Sigmoid colon (tissue), 7 donors: ENCODE results near the gene SCN10A. TPM values are rescaled to one million over a fixed set of nuclear protein-coding genes. Genes with fewer than 3 reads are reported as not detected.
A peak's percentile ranks its signal among the peaks of the same experiment; 100 is the strongest.

Experiments
- DNase-seq: peaks from one replicate; pipeline ENCODE4 v3.0.0-alpha.2; 2019
- H3K27ac ChIP-seq, 4 donors: fragments of 200-600 bp; sonication (generic); one replicate each; pipeline ENCODE4 v1.5.1; 2016 to 2019; ENCODE audit warnings: mild to moderate bottlenecking in 1 of 4
- H3K27me3 ChIP-seq, 3 donors: fragments of 200-600 bp; sonication (generic); one replicate each; pipeline ENCODE4 v1.5.1; 2019; ENCODE audit warnings: mild to moderate bottlenecking in 1 of 3
- H3K36me3 ChIP-seq, 4 donors: fragments of 200-600 bp; sonication (generic); one replicate each; pipeline ENCODE4 v1.5.1; 2016 to 2019
- H3K4me1 ChIP-seq, 4 donors: fragments of 200-600 bp; sonication (generic); one replicate each; pipeline ENCODE4 v1.5.1; 2017 to 2019
- H3K4me3 ChIP-seq, 4 donors: fragments of 200-600 bp; sonication (generic); one replicate each; pipeline ENCODE4 v1.5.1; 2017 to 2019; ENCODE audit warnings: mild to moderate bottlenecking in 2 of 4, moderate library complexity in 1 of 4
- H3K9me3 ChIP-seq, 4 donors: fragments of 200-600 bp in 3 of 4; sonication (generic) in 3 of 4; one replicate each; pipeline versions ENCODE4 v1.5.1 to v1.6.1; 2013 to 2019
- CTCF ChIP-seq, 4 experiments: fragments of 450-650 bp in 3 of 4; fragments of 200-600 bp in 1 of 4; IDR thresholded peaks; one replicate each; pipeline ENCODE4 v1.5.1; 2016 to 2019; ENCODE audit warnings: antibody characterized with exemption in 4 of 4, mild to moderate bottlenecking in 3 of 4, moderate library complexity in 2 of 4
- EP300 ChIP-seq, 4 donors: sonication (generic); formaldehyde crosslinking; IDR thresholded peaks; one replicate each; pipeline ENCODE4 v1.6.1; 2017; ENCODE audit warnings: antibody characterized with exemption in 4 of 4
- POLR2A ChIP-seq, 2 donors: fragments of 450-650 bp; IDR thresholded peaks; one replicate each; pipeline ENCODE4 v1.6.1; 2016; ENCODE audit warnings: antibody characterized with exemption in 2 of 2, mild to moderate bottlenecking in 2 of 2, moderate library complexity in 2 of 2
- POLR2AphosphoS5 ChIP-seq, 4 donors: sonication (generic); formaldehyde crosslinking; IDR thresholded peaks; one replicate each; pipeline ENCODE4 v1.6.1; 2017; ENCODE audit warnings: antibody characterized with exemption in 4 of 4
- WGBS, 2 donors: extraction: QIAGEN DNeasy Blood & Tissue Kit; methylation state at CpG; one replicate each; pipeline ENCODE4 v1.1.7; 2013; 5-methylcytosine and 5-hydroxymethylcytosine counted together
- intact Hi-C: fragments of 100-400 bp; cut with DNase I; formaldehyde crosslinking; loops from one replicate; pipeline ENCODE4 v1.15.1; 2023
- polyA plus RNA-seq, 3 donors: library from polyadenylated mRNA; stranded (reverse); fragments of 200-250 nt; gene quantifications; one replicate each; pipeline ENCODE4 v1.2.3, GENCODE V29; 2013
- total RNA-seq, 4 donors: library from RNA; depleted of rRNA; stranded (reverse); fragments of >200 nt; gene quantifications; one replicate each; pipeline ENCODE4 v1.1.0, GENCODE V29; 2016
- donor health status: healthy with polysubstance abuse.
- donor health status: Bipolar disorder and iron deficiency.
- donor health status: healthy.

The SCN10A gene
- total and polyA plus RNA-seq, 7 donors = not detected

- DNase-seq = peak; percentile 67
- H3K27me3 ChIP-seq = no peaks in the 10 kb centered on the region
- H3K36me3 ChIP-seq = no peaks in the 10 kb centered on the region
- intact Hi-C loops = no loop called here
- H3K4me3 ChIP-seq = no peak overlapping the region
- H3K4me1 ChIP-seq = peaks cover 0 to 6% (median 0%) of the 10 kb centered on the region in 4 donors
- TF ChIP-seq CTCF (IDR thresholded peaks at IDR 0.05) (no peak), EP300 (IDR thresholded peaks at IDR 0.05) (no peak), POLR2A (IDR thresholded peaks at IDR 0.05) (no peak), POLR2AphosphoS5 (IDR thresholded peaks at IDR 0.05) (no peak)
- WGBS, 2 donors = 7% methylated on average over 8 of the region's 8 CpGs
- H3K27ac ChIP-seq = peak overlapping the region in 1 of 4 donors; percentile 21
- no peaks in the 10 kb centered on the region for H3K9me3 ChIP-seq
These were observed 18.1 kb upstream of the SCN10A start for GRCh38 chr3:38834110-38834509.

- peaks cover 0 to 5% (median 0%) of the 10 kb centered on the region in 4 donors for H3K4me1 ChIP-seq
- no peaks in the 10 kb centered on the region for H3K9me3 ChIP-seq
- H3K4me3 ChIP-seq = no peak overlapping the region
- TF ChIP-seq CTCF (IDR thresholded peaks at IDR 0.05) = no peak
- TF ChIP-seq POLR2A (IDR thresholded peaks at IDR 0.05) = no peak
- TF ChIP-seq EP300 (IDR thresholded peaks at IDR 0.05) = no peak
- H3K27ac ChIP-seq = peak overlapping the region in 1 of 4 donors; percentile 3
- H3K27me3 ChIP-seq = no peaks in the 10 kb centered on the region
- DNase-seq = no peak
- intact Hi-C loops = no loop called here
- 39 to 62% methylated on average over 6 of the region's 6 CpGs for WGBS, 2 donors
- no peaks in the 10 kb centered on the region for H3K36me3 ChIP-seq
These were observed 13.4 kb upstream of the SCN10A start for GRCh38 chr3:38829404-38829803.

GRCh38 chr3:38828681-38829080 lies 12.7 kb upstream of the SCN10A start:
- DNase-seq = no peak
- H3K9me3 ChIP-seq = no peaks in the 10 kb centered on the region
- no peak overlapping the region for H3K27ac ChIP-seq
- 89 to 90% methylated on average over 4 of the region's 4 CpGs for WGBS, 2 donors
- H3K4me1 ChIP-seq = no peaks in the 10 kb centered on the region
- intact Hi-C loops = no loop called here
- no peak for TF ChIP-seq POLR2A (IDR thresholded peaks at IDR 0.05)
- no peak for TF ChIP-seq EP300 (IDR thresholded peaks at IDR 0.05)
- TF ChIP-seq CTCF (IDR thresholded peaks at IDR 0.05) = no peak
- no peak for TF ChIP-seq POLR2AphosphoS5 (IDR thresholded peaks at IDR 0.05)
- no peaks in the 10 kb centered on the region for H3K36me3 ChIP-seq
- H3K27me3 ChIP-seq = no peaks in the 10 kb centered on the region
- no peak overlapping the region for H3K4me3 ChIP-seq

GRCh38 chr3:38827791-38828190 lies 11.8 kb upstream of the SCN10A start:
- no peak for DNase-seq
- Histone ChIP-seq H3K36me3 (no peaks in the 10 kb centered on the region), H3K4me1 (no peaks in the 10 kb centered on the region), H3K27ac (no peak overlapping the region), H3K9me3 (no peaks in the 10 kb centered on the region), H3K4me3 (no peak overlapping the region), H3K27me3 (no peaks in the 10 kb centered on the region)
- intact Hi-C loops = no loop called here
- no peak for TF ChIP-seq POLR2AphosphoS5 (IDR thresholded peaks at IDR 0.05)
- TF ChIP-seq EP300 (IDR thresholded peaks at IDR 0.05) = no peak
- no peak for TF ChIP-seq POLR2A (IDR thresholded peaks at IDR 0.05)
- no peak for TF ChIP-seq CTCF (IDR thresholded peaks at IDR 0.05)

GRCh38 chr3:38826001-38826400 lies 10.0 kb upstream of the SCN10A start:
- 65 to 72% methylated on average over 2 of the region's 2 CpGs for WGBS, 2 donors
- no peak for DNase-seq
- TF ChIP-seq POLR2A (IDR thresholded peaks at IDR 0.05) (no peak), POLR2AphosphoS5 (IDR thresholded peaks at IDR 0.05) (no peak), CTCF (IDR thresholded peaks at IDR 0.05) (no peak), EP300 (IDR thresholded peaks at IDR 0.05) (no peak)
- no peak overlapping the region for H3K27ac ChIP-seq
- no peaks in the 10 kb centered on the region for H3K27me3 ChIP-seq
- no peaks in the 10 kb centered on the region for H3K36me3 ChIP-seq
- intact Hi-C loops = no loop called here
- H3K9me3 ChIP-seq = no peaks in the 10 kb centered on the region
- H3K4me1 ChIP-seq = no peaks in the 10 kb centered on the region
- H3K4me3 ChIP-seq = no peak overlapping the region
